ENCODE results near the gene APOO. TPM values are rescaled to one million over a fixed set of nuclear protein-coding genes. Genes with fewer than 3 reads are reported as not detected.
"Not testable (repeated sequence)": the region's sequence is repeated elsewhere in the genome, so short reads cannot be mapped to it uniquely, and the experiment has no call there.

Gene APOO
- total RNA-seq, 2 experiments from 2014 or later = 31.7 to 38.5 TPM

- no peak for DNase-seq
- Mint-ChIP-seq H3K4me3 (no peak overlapping the region), H3K27me3 (no peaks in the 10 kb centered on the region), H3K9me3 (no peaks in the 10 kb centered on the region), H3K27ac (no peak overlapping the region), H3K36me3 (no peaks in the 10 kb centered on the region), H3K4me1 (no peaks in the 10 kb centered on the region)
These were observed 12.1 kb upstream of the APOO start for GRCh38 chrX:23919706-23920320.

GRCh38 chrX:23919148-23919547, 11.4 kb upstream of the APOO start:
- Mint-ChIP-seq H3K27ac (no peak overlapping the region), H3K27me3 (no peaks in the 10 kb centered on the region), H3K9me3 (no peaks in the 10 kb centered on the region), H3K36me3 (no peaks in the 10 kb centered on the region), H3K4me1 (no peaks in the 10 kb centered on the region), H3K4me3 (no peak overlapping the region)
- no peak for DNase-seq

GRCh38 chrX:23911126-23911835, 3.5 kb upstream of the APOO start:
- DNase-seq = no peak
- Mint-ChIP-seq H3K27me3 (no peaks in the 10 kb centered on the region), H3K9me3 (no peaks in the 10 kb centered on the region), H3K4me1 (peaks cover 13% of the 10 kb centered on the region), H3K27ac (no peak overlapping the region), H3K36me3 (no peaks in the 10 kb centered on the region), H3K4me3 (no peak overlapping the region)

GRCh38 chrX:23908219-23909004, 674 bp upstream of the APOO start:
- Mint-ChIP-seq H3K27me3 (no peaks in the 10 kb centered on the region), H3K9me3 (no peaks in the 10 kb centered on the region), H3K36me3 (no peaks in the 10 kb centered on the region), H3K27ac (peak overlapping the region; percentile 87), H3K4me1 (peaks cover 16% of the 10 kb centered on the region), H3K4me3 (peak overlapping the region; percentile 63)
- peak; percentile 13 for DNase-seq

- Mint-ChIP-seq H3K27ac (peak overlapping the region; percentile 84), H3K4me3 (peak overlapping the region; percentile 82), H3K36me3 (no peaks in the 10 kb centered on the region)
These were observed 634 bp downstream of the APOO start for GRCh38 chrX:23907111-23907497.

GRCh38 chrX:23904096-23904495, 3.6 kb downstream of the APOO start:
- Mint-ChIP-seq H3K27ac (no peak overlapping the region), H3K36me3 (no peaks in the 10 kb centered on the region), H3K4me1 (peaks cover 16% of the 10 kb centered on the region), H3K4me3 (no peak overlapping the region), H3K27me3 (no peaks in the 10 kb centered on the region), H3K9me3 (no peaks in the 10 kb centered on the region)
- no peak for DNase-seq

More at GRCh38 chrX:23907111-23907497, 634 bp downstream of the APOO start:
- Mint-ChIP-seq H3K27me3 (no peaks in the 10 kb centered on the region), H3K9me3 (no peaks in the 10 kb centered on the region), H3K4me1 (peaks cover 16% of the 10 kb centered on the region)
- no peak for DNase-seq

GRCh38 chrX:23902419-23902818, 5.3 kb downstream of the APOO start:
- Mint-ChIP-seq H3K36me3 (no peaks in the 10 kb centered on the region), H3K4me3 (no peak overlapping the region), H3K27ac (no peak overlapping the region), H3K4me1 (peaks cover 8% of the 10 kb centered on the region), H3K9me3 (no peaks in the 10 kb centered on the region), H3K27me3 (no peaks in the 10 kb centered on the region)
- DNase-seq = no peak

GRCh38 chrX:23901805-23902204, 5.9 kb downstream of the APOO start:
- peak; percentile 9 for DNase-seq
- Mint-ChIP-seq H3K27me3 (no peaks in the 10 kb centered on the region), H3K36me3 (no peaks in the 10 kb centered on the region), H3K9me3 (no peaks in the 10 kb centered on the region), H3K4me1 (peaks cover 12% of the 10 kb centered on the region), H3K4me3 (no peak overlapping the region), H3K27ac (no peak overlapping the region)

GRCh38 chrX:23901060-23901459, 6.7 kb downstream of the APOO start:
- Mint-ChIP-seq H3K9me3 (no peaks in the 10 kb centered on the region), H3K36me3 (no peaks in the 10 kb centered on the region), H3K27me3 (no peaks in the 10 kb centered on the region), H3K4me1 (peaks cover 8% of the 10 kb centered on the region), H3K27ac (no peak overlapping the region), H3K4me3 (no peak overlapping the region)
- no peak for DNase-seq

- H3K27ac Mint-ChIP-seq = no peak overlapping the region
- peaks cover 6% of the 10 kb centered on the region for H3K4me1 Mint-ChIP-seq
- no peak overlapping the region for H3K4me3 Mint-ChIP-seq
- H3K27me3 Mint-ChIP-seq = no peaks in the 10 kb centered on the region
- H3K9me3 Mint-ChIP-seq = no peaks in the 10 kb centered on the region
- DNase-seq = no peak
- H3K36me3 Mint-ChIP-seq = no peaks in the 10 kb centered on the region
These were observed 7.4 kb downstream of the APOO start for GRCh38 chrX:23900220-23900797.

- H3K4me3 Mint-ChIP-seq = no peak overlapping the region
- no peaks in the 10 kb centered on the region for H3K9me3 Mint-ChIP-seq
- H3K4me1 Mint-ChIP-seq = peaks cover 6% of the 10 kb centered on the region
- DNase-seq = no peak
- H3K27ac Mint-ChIP-seq = no peak overlapping the region
- H3K27me3 Mint-ChIP-seq = no peaks in the 10 kb centered on the region
- no peaks in the 10 kb centered on the region for H3K36me3 Mint-ChIP-seq
These were observed 9.3 kb downstream of the APOO start for GRCh38 chrX:23898412-23898959.

- Mint-ChIP-seq H3K27ac (no peak overlapping the region), H3K4me3 (no peak overlapping the region), H3K27me3 (no peaks in the 10 kb centered on the region), H3K9me3 (no peaks in the 10 kb centered on the region), H3K36me3 (no peaks in the 10 kb centered on the region), H3K4me1 (peaks cover 6% of the 10 kb centered on the region)
- no peak for DNase-seq
These were observed 10.8 kb downstream of the APOO start for GRCh38 chrX:23896981-23897380.

- not testable (repeated sequence) for H3K27me3 Mint-ChIP-seq, DNase-seq, H3K9me3 Mint-ChIP-seq, H3K36me3 Mint-ChIP-seq, H3K27ac Mint-ChIP-seq, H3K4me1 Mint-ChIP-seq, H3K4me3 Mint-ChIP-seq
These were observed 11.2 kb downstream of the APOO start for GRCh38 chrX:23896539-23896938.

GRCh38 chrX:23894993-23895392, 12.7 kb downstream of the APOO start:
- DNase-seq, H3K27ac Mint-ChIP-seq, H3K4me1 Mint-ChIP-seq, H3K4me3 Mint-ChIP-seq, H3K27me3 Mint-ChIP-seq, H3K9me3 Mint-ChIP-seq, H3K36me3 Mint-ChIP-seq: not testable (repeated sequence)

- Mint-ChIP-seq H3K4me1 (peaks cover 1% of the 10 kb centered on the region), H3K9me3 (no peaks in the 10 kb centered on the region), H3K27ac (no peak overlapping the region), H3K4me3 (no peak overlapping the region), H3K27me3 (no peaks in the 10 kb centered on the region), H3K36me3 (peaks cover 3% of the 10 kb centered on the region)
- DNase-seq = no peak
These were observed 16.8 kb downstream of the APOO start for GRCh38 chrX:23890933-23891332.

All from activated naive CD8-positive, alpha-beta T cell treated with anti-CD3 and anti-CD28 coated beads for 36 hours (primary cell).